ENCODE measurements around the gene FAM221B.

The FAM221B gene, protein sequence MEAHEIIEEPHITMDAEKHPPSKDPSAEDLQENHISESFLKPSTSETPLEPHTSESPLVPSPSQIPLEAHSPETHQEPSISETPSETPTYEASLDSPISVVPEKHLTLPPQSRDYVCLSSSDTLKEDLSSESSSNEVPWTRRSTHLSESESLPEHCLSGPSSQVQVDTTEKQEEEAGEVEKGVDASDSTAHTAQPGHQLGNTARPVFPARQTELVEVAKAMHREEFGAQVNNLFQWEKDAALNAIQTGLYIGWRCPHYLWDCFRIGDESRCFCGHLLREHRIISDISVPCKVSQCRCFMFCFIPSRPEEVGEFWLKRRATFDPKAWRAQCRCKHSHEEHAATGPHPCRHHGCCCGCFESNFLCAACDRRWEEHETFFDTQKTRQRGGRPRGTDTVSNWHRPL

DNA sequence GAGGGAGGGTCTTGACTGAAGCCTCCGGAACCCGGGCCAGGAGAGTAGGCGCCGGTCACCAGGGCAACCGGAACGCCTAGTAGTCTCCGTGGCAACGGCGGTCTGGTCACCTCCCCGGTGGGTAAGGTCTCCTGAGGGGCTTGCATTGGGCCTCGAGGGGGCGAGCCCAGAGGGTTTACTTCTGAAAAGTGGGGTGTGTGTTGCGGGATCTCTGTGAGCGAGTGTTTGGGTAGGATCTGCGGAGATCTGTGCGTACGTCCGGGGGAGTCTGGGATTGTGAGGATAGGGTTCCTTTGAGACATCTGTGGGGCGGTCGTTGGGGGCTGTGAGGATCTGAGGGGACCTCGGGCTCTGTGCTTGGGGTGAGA, at the start of gene FAM221B:
FAM221B (minus strand) TSS at position 17 of the 368 bp plus-strand sequence. CDS start 2,571 bp downstream, outside the sequence.
- in situ Hi-C loops (cut with MboI; ENCODE audit: low sequenced_read_pairs) = no loop called here

DNA sequence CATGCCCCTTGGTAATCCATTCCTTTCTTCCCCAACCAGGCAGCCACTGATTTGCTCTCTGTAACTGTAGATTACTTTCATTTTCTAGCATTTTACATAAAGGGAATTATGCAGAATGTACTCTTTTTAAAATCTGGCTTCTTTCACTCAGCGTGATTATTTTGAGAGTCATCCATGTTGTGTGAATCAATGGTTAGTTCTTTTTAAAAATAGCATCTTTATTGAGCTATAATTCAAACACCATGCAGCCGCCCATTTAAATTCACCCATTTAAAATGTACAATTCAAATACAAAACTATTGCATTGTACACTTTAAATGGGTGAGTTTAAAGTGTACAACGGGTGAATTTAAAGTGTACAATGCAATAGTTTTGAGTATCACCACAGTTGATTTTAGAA, 44.0 kb upstream of the FAM221B start:
- in situ Hi-C loops (cut with MboI; ENCODE audit: low sequenced_read_pairs) = no loop called here

DNA sequence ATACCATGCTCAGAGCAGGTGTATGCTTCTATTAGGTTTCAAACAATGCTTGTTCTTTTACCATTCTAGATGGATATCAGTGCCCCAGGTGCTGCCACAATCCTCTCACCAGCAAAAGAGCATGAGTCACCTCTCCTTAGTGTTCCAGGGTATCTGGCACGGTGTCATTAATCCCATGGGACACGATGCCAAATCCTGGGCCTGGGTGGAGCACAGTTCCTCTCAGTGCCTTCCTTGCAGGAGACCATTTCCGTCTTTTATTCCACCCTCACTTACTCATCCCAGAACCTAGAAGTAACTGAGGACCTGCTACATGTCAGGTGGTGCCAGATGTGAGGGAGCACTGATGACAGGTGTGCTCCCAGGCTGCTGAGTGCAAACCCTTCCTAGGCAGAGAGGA, 43.0 kb upstream of the FAM221B start:
- in situ Hi-C loops (cut with MboI; ENCODE audit: low sequenced_read_pairs) = no loop called here

DNA sequence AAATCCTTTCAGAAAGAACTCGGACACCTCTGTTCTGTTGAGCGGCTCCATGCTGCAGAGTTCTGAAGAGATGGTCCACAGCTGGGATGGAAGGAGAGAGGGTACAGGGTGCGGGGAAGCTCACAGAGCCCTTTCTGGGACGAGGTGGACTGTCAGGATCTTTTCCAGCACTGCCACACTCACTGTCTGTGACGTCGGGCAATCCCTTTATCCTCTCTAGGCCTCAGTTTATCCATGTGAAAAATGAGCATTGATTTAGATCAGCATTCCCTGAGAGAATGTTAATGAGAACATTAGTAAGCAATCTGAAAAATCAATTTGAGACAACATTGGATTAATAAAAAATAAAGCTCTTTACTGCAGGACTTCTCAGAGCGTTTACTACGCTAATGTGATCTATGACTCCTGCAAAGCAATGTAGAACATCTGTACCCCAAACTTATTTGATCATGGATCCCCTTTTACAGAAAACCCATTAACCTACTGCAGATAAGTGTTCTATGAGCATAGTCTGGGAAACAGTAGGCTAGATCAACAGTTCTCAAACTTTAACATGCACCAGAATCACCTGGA, 41.9 kb upstream of the FAM221B start, which contains the start of gene OR13J1:
OR13J1 (minus strand) TSS at position 51 of the 573 bp plus-strand sequence; CDS start at position 51, 0 bp downstream.
- in situ Hi-C loops (cut with MboI; ENCODE audit: low sequenced_read_pairs) = no loop called here

DNA sequence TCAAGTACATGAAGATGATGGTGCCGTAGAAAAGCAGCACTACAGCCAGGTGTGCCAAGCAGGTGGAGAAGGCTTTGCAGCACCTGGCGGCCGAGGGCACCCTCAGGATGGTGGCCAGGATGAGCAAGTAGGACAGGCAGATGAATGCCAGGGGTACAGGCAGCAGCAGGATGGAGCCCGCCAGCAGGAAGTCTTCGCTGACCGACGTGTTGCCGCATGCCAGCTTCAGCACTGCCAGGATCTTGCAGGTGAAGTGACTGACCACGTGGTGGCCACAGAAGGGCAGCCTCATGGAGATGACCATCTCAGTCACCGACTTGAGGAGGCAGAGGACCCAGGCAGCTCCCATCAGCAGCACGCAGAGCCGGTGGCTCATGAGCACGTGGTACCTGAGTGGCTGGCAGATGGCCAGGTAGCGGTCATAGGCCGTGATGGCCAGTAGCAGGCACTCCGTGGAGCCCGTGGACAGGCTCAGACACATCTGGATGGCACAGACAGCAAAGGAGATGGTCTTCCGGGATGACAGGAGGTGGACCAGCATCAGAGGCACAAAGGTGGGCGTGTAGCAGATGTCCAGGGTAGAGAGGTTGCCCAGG, 41.2 kb upstream of the FAM221B start:
- in situ Hi-C loops (cut with MboI; ENCODE audit: low sequenced_read_pairs) = no loop called here

DNA sequence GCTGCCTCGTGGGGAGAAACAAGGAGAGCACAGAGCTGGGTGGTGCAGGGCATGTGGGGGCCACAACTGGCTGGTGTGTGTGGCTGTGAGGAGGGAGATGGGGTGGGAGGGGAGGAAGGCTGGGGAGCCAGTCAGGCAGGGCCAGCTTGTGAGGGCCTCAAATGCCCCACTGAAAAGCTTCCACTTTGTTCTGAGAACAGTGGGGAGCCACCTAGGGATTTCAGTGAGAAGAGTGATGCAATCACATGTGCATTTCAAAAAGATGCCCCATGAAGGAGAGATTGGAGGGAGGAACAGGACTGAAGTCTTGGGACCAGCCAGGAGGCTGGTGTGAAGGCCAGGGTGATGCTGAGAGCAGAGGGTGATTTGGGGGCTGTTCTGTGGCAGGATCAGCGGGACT, 40.4 kb upstream of the FAM221B start:
- in situ Hi-C loops (cut with MboI; ENCODE audit: low sequenced_read_pairs) = no loop called here

DNA sequence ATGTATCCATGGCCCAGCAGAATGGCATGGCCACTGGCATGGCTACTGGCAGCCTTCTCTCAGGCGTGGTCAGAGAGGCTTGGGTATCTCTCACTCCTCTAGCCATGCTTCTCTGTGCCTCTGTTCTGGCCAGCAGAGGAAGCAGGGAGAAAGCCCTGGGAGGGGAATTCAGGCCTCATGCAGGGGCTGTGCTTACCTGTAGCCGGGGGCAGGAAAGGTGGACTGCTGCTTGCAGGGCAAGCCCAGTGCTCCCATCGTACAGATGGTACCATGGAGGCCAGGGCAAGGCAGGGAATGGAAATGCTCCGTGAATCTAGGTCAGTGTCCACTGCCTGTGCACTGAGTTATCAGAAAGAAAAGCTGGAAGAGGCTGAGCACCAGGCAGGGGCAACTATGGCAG, 39.0 kb upstream of the FAM221B start:
- in situ Hi-C loops (cut with MboI; ENCODE audit: low sequenced_read_pairs) = no loop called here

DNA sequence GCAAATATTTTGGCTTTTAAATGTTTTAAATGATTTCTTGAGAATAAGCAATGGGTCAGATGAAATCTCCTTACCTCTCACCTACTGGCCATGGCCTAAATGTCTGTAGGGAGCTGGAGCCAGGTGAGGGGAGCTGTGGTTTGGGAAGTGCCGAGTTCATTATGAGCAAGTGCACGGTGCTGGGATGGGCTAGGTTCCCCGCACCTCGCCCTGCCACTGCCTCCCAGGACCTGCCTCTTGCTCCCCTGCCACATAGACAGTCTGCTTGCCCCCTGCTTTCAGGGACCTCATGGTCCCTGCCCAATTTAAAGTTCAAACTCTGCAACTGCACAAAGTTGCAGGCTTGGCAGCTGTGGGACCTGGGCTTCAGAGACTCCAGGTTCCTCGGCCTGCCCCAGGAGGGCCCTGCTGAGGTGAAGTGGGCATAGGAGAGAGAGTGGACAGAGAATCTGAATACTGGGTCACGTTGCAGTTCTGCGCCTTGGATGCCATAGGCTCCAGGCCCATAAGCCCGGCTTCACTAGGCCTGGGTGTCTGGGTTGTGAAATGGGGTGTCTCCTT, 36.2 kb upstream of the FAM221B start:
- in situ Hi-C loops (cut with MboI; ENCODE audit: low sequenced_read_pairs) = no loop called here

DNA sequence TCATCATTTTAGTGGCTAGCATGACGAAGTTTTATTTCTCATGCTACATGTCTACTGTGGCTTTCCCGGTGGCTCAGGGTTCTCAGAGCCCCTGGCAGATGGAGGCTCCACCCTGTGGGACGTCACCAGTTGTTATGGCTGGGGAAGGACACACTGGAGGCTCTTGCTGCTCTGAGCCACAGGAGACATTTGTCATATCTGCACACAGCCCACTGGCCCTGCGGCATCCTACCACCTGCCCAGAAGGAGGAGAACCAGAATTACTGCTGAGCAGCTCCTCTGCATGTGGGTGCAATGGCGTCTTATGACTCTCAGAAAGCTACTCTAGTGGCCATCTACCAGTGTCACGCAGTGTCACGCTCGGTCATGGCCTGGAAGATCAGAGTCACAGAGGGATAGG, 35.1 kb upstream of the FAM221B start:
- in situ Hi-C loops (cut with MboI; ENCODE audit: low sequenced_read_pairs) = no loop called here

DNA sequence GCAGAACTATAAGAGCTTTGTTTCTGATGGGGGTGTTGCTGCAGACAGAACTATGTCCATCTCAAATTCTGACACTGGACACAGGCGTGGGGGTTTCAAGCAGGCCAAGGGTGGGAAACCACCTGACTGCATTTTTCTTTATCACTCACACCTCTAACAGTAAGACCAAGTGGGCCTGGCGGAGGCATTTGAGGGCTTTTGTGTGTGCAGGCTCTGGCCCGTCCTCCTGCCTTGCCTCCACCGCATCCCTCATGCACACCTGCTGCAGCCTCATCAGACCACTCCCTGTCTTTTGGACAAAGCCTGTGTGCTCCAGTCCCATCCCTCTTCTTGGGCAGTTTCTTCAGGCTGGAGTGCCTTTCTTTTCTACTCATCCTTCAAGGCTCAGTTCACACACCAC, 33.8 kb upstream of the FAM221B start:
- in situ Hi-C loops (cut with MboI; ENCODE audit: low sequenced_read_pairs) = no loop called here

DNA sequence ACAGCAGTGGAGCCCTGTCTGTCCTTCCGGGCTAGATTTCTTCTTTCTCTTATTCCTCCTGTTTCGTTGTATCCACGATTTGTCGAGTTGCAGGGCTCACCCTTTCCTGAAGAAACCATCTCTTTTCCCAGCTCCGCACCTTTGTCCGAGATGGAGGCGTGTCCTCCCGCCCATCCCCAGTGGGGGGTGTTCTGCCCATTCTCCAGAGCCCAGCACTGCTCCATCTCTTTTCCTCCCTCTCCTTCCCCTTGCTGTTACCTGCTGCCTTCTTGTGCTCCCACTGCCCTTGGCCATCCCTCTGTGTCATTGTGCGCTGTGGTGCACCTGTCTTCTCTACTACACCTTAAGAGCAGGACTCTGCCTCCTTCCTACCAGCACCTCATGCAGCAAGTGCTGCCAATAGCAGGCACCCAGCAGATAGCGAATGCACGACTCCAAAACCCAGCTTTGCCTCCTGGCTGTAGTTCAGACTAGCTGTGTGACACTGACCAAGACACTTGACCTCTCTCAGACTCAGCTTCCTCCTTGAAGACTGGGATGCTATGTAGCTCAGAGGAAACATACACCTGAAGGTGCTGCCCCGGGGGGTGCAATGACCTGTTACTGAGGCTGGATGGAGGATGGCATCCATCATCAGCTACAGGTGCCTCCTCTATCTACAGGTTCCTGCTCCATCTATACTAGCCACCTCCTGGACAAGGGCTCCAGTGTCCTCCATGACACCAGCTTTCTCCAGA, 32.8 kb upstream of the FAM221B start:
- in situ Hi-C loops (cut with MboI; ENCODE audit: low sequenced_read_pairs) = no loop called here

DNA sequence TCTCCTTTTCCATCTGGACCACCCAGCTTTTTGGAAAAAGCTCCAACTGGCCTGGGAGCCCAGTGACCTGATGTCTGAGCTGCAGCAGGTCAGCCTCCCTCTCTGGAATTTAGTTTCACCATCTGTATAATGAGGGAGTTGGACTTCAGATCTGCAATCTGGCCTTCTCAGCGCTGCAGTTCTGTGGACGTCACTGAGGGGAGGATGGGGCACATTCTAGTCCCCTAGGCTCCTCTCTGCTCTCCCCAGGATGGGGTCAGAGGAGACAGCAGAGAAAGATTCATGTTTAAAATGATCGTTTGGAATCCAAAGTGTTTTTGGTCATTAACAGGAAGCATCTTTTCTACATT, 31.4 kb upstream of the FAM221B start:
- in situ Hi-C loops (cut with MboI; ENCODE audit: low sequenced_read_pairs) = no loop called here

DNA sequence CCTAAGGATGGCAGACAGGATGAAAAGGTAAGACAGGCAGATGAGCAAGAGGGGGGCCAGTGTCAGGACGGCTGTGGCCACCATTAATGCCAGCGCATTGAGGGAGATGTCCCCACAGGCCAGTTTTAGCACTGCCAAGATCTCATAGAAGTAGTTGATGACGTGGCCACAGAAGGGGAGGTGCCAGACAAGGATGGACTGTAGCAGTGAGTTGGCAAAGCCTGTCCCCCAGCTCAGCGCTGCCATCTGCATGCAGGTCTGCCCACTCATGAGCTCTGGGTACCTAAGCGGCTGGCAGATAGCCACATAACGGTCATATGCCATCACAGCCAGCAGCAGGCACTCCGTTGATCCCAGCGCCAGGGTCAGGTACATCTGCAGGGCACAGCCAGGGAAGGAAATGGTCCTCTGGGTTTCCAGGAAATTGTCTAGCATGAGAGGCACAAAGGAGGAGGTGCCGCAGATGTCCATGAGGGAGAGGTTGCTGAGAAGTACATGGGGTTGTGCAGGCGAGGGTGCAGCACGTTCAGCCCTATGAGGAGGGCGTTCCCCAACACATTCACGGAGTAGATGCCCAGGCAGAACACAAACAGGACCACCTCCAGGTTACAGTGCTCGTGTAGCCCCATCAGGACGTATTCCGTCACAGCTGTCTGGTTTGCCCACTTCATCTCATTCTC, 30.9 kb upstream of the FAM221B start:
- in situ Hi-C loops (cut with MboI; ENCODE audit: low sequenced_read_pairs) = no loop called here

DNA sequence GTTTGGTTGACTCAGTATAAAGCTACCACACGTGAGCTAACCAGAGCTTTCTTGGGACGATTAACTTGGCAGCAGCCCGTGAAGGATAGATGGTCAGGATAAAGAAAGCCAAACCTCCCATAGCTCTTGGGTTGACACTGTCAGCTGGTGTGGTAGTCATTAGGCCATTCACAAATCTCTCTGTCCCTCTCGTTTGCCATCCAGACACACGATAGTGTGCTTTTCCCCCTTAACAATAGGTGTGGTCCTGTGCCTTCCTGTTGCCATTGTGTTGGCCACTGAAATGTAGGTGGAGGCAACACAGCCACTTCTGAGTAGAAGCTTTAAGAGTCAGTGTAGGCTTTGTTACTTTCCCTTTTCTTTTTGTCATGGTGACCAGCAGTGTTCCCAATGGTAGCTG, 29.9 kb upstream of the FAM221B start:
- in situ Hi-C loops (cut with MboI; ENCODE audit: low sequenced_read_pairs) = no loop called here

DNA sequence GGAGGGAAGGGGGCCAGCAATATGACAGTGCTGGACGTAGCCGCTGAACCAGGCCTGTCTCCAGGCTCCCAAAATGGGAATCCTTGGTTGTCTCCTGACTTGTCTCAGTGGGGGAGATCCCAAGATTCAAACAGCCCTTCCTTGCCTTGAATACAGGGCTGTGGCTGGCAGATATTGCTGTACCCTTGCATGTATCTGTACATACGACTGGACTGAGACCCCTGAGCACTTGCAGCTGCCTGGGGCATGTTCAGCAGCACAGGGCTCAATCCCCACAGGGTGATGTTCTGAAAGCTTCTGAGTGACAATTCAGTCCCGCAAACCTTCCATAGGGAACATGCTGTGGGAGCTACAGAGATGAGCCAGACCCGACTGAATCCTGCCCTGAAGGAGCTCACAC, 28.4 kb upstream of the FAM221B start:
- in situ Hi-C loops (cut with MboI; ENCODE audit: low sequenced_read_pairs) = no loop called here

DNA sequence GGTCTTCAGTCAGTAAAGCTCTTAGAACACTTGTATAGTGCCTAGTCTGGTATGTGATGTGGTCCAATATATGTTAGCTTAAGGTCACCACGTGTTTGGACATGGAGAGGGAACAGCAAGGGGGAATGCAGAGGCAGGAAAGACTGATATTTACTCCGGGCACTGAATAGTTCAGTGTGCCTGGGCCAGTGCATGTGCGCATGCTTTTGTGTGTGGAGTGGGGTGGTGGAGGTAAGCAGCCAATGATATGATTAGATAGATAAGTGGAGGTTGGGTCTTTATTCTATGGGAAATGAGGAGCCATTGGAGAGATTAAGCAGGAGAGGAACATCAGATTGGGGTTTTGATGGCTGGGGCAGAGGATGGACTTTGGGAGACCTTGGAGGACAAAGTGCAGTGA, 27.7 kb upstream of the FAM221B start:
- in situ Hi-C loops (cut with MboI; ENCODE audit: low sequenced_read_pairs) = no loop called here

DNA sequence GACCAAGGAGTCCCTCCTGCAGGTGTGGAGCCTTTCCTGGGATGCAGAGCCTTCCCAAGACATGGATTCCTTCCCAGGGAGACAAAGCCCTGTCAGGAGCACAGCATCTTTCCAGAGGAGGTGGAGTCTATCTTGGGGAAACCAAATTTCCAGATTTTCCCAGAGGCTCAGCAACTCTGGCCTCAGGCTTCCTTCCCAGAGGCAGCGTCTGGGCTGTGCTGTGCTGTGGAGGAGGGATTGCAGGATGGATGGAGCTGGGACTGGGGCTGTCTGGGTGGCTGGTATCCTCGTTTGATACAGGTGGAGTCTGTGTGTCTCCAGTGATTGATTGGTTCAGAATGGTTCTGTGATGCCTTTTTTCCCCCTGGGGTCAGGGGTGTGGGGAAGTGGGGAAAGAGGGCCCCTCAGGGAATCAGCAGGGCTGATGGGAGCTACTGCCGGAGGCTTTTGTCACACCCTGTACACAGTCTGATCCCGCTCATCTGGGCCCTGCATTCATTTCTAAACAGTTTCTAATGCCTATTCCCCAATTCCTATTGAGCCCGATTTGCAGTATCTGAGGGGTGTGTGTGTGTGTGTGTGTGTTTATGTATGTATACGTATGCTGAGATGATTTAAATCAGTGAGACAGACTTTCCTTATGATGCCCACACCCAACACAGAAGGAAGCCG, 25.7 kb upstream of the FAM221B start:
- in situ Hi-C loops (cut with MboI; ENCODE audit: low sequenced_read_pairs) = no loop called here

DNA sequence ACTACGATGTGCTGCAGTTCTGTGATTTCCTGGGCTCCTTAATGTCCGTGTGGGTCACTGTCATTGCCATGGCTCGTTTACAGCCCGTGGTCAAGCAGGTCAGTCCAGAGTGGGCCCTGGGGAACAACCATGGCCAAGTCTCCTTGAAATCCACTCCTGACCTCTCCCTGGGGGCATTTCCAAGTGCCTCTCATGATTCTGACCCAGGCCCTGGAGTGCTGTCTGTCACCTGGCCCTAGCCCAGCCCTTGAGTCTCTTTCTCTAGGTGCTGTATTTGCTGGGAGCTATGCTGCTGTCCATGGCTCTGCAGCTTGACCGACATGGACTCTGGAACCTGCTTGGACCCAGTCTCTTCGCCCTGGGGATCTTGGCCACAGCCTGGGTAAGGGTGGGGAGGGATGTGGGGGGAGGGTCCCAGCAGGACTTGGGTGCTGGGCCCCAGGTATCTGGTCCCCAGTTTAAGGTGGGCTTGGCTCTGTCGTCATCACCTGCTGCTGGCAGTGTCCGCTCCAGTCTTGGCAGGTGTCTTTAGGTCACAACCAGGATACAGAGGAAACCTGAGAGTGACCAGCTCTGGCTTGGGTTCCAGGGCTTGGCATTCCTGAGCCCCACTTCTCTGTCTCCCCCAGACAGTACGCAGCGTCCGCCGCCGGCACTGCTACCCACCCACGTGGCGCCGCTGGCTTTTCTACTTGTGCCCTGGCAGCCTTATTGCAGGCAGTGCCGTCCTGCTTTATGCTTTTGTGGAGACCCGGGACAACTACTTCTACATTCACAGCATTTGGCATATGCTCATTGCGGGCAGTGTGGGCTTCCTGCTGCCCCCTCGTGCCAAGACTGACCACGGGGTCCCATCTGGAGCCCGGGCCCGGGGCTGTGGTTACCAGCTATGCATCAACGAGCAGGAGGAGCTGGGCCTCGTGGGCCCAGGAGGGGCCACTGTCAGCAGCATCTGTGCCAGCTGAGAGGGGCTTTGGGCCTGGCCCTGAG, 24.6 kb upstream of the FAM221B start:
- in situ Hi-C loops (cut with MboI; ENCODE audit: low sequenced_read_pairs) = no loop called here

DNA sequence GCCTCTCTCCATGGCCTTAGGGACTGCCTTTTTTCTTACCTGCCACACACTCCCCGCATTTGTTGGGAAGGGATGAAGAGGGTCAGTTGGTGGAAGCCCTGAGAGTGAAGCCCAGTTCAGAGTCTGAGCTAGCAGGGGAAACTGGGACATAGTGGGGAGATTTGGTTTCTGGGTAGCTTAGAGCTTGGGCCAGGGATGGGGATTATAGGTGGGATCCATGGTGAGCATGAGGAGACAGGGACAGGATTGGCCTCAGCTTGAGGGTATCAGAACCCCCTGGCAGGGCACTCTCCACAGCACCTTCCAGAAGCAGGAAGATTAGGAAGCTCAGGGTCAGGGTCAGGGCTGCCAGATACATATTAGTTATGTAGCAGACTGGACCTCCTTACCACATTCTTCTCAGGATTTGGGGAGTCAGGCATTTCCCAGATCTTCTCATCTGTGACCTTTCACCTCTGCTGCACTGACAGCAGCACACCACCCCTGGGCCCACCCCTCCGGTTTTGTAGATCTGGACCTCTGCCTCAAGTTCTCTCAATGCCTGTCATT, 23.8 kb upstream of the FAM221B start:
- in situ Hi-C loops (cut with MboI; ENCODE audit: low sequenced_read_pairs) = no loop called here
